WTC11 (cell line): Measurements from ENCODE around the gene C1S. TPM values are rescaled to one million over a fixed set of nuclear protein-coding genes. Genes with fewer than 3 reads are reported as not detected.

Experiments
- ATAC-seq: fragments of 200-7000 bp; cut with Tn5 transposase; 2 replicates; pipeline ENCODE4 v1.10.0; 2021; ENCODE audit warnings: mild to moderate bottlenecking, moderate library complexity
- CTCF ChIA-PET: fragments of 300-600 bp; sonication (Branson Sonifier 250); formaldehyde crosslinking; loops from one replicate; lab custom pipeline; 2021; ENCODE audit warnings: antibody characterized with exemption; lab: Charles Lee
- POLR2A ChIA-PET: fragments of 350-600 bp; sonication (Branson Sonifier 250); formaldehyde crosslinking; loops from one replicate; lab custom pipeline; 2021; ENCODE audit warnings: antibody characterized with exemption; lab: Charles Lee
- DNase-seq: peaks from one replicate; pipeline ENCODE4 v3.0.0; 2021; ENCODE audit warnings: low spot score
- H3K27ac Mint-ChIP-seq: 2 replicates; pipeline ENCODE4 v1.8.0; 2021; ENCODE audit warnings: mixed read lengths
- H3K27me3 Mint-ChIP-seq: 2 replicates; pipeline ENCODE4 v1.8.0; 2021; ENCODE audit warnings: low read depth, mild to moderate bottlenecking, moderate library complexity, mixed read lengths
- H3K36me3 Mint-ChIP-seq: 2 replicates; pipeline ENCODE4 v1.8.0; 2021; ENCODE audit warnings: mixed read lengths
- H3K4me1 Mint-ChIP-seq: 2 replicates; pipeline ENCODE4 v1.8.0; 2022; ENCODE audit warnings: mixed read lengths
- H3K4me3 Mint-ChIP-seq: 2 replicates; pipeline ENCODE4 v1.8.0; 2021; ENCODE audit warnings: mild to moderate bottlenecking, moderate library complexity, mixed read lengths
- H3K9me3 Mint-ChIP-seq: 2 replicates; pipeline ENCODE4 v1.8.0; 2021; ENCODE audit warnings: mixed read lengths
- CDX4 ChIP-seq: fragments of 250-450 bp; sonication (Bioruptor Pico); IDR thresholded peaks from 2 replicates; pipeline ENCODE4 v1.9.0; 2021; ENCODE audit warnings: moderate library complexity, mild to moderate bottlenecking, inconsistent platforms, borderline replicate concordance
- E2F1 ChIP-seq: sonication (generic); formaldehyde crosslinking; IDR thresholded peaks from 2 replicates; pipeline ENCODE4 v1.8.0; 2022; ENCODE audit warnings: mild to moderate bottlenecking, missing genetic modification reagents
- FOXP1 ChIP-seq: sonication (generic); formaldehyde crosslinking; IDR thresholded peaks from 2 replicates; pipeline ENCODE4 v1.8.0; 2022; ENCODE audit warnings: missing genetic modification reagents, mild to moderate bottlenecking, moderate library complexity, borderline replicate concordance
- GABPB1 ChIP-seq: sonication (generic); formaldehyde crosslinking; IDR thresholded peaks from 2 replicates; pipeline ENCODE4 v1.8.1; 2023; ENCODE audit warnings: mild to moderate bottlenecking, missing genetic modification reagents
- GTF2I ChIP-seq: fragments of 250-450 bp; sonication (Bioruptor Pico); conservative IDR thresholded peaks from 2 replicates; pipeline ENCODE4 v1.4.0; 2021; ENCODE audit warnings: mild to moderate bottlenecking
- KAT7 ChIP-seq: sonication (generic); formaldehyde crosslinking; IDR thresholded peaks from 2 replicates; pipeline ENCODE4 v1.8.1; 2023; ENCODE audit warnings: missing genetic modification reagents, mild to moderate bottlenecking, borderline replicate concordance
- NFATC4 ChIP-seq: fragments of 250-450 bp; sonication (Bioruptor Pico); IDR thresholded peaks from 2 replicates; pipeline ENCODE4 v1.9.0; 2021; ENCODE audit warnings: mild to moderate bottlenecking
- NFYB ChIP-seq: sonication (generic); formaldehyde crosslinking; conservative IDR thresholded peaks from 2 replicates; pipeline ENCODE4 v1.8.0; 2022; ENCODE audit warnings: low read depth, missing genetic modification reagents
- PRDM15 ChIP-seq: sonication (generic); formaldehyde crosslinking; IDR thresholded peaks from 2 replicates; pipeline ENCODE4 v1.8.0; 2022; ENCODE audit warnings: missing genetic modification reagents
- PRRX2 ChIP-seq: fragments of 250-450 bp; sonication (Bioruptor Pico); IDR thresholded peaks from 2 replicates; pipeline ENCODE4 v1.8.0; 2021; ENCODE audit warnings: mild to moderate bottlenecking
- SP1 ChIP-seq: sonication (generic); formaldehyde crosslinking; conservative IDR thresholded peaks from 2 replicates; pipeline ENCODE4 v1.8.1; 2022; ENCODE audit warnings: missing genetic modification reagents
- TCF7 ChIP-seq: sonication (generic); formaldehyde crosslinking; IDR thresholded peaks from 2 replicates; pipeline ENCODE4 v1.8.0; 2022; ENCODE audit warnings: mild to moderate bottlenecking, low read depth, missing genetic modification reagents, moderate library complexity
- TEAD1 ChIP-seq: sonication (generic); formaldehyde crosslinking; IDR thresholded peaks from 2 replicates; pipeline ENCODE4 v1.8.0; 2022; ENCODE audit warnings: mild to moderate bottlenecking, missing genetic modification reagents
- ZBTB43 ChIP-seq: sonication (generic); formaldehyde crosslinking; IDR thresholded peaks from 2 replicates; pipeline ENCODE4 v1.8.1; 2023; ENCODE audit warnings: mild to moderate bottlenecking, missing genetic modification reagents
- ZNF121 ChIP-seq: sonication (generic); formaldehyde crosslinking; IDR thresholded peaks from 2 replicates; pipeline ENCODE4 v1.8.0; 2023; ENCODE audit warnings: missing genetic modification reagents
- ZNF396 ChIP-seq: fragments of 250-450 bp; sonication (Bioruptor Pico); IDR thresholded peaks from 2 replicates; pipeline ENCODE4 v1.8.0; 2021; ENCODE audit warnings: mild to moderate bottlenecking, moderate library complexity, borderline replicate concordance
- total RNA-seq: library from RNA; stranded (reverse); gene quantifications from 3 replicates; pipeline ENCODE4 v1.2.3, GENCODE V29; 2021
- TF ChIP-seq, protein P1 (sequence below): fragments of 250-450 bp; sonication (Bioruptor Pico); IDR thresholded peaks from 2 replicates; pipeline ENCODE4 v1.8.0; 2021; ENCODE audit warnings: mild to moderate bottlenecking

C1S gene
- total RNA-seq, 1 experiment from 2014 or later, result 7.6 TPM

- Mint-ChIP-seq H3K36me3 (peaks cover 18% of the 10 kb centered on the region), H3K27me3 (no peaks in the 10 kb centered on the region), H3K4me1 (peaks cover 8% of the 10 kb centered on the region), H3K9me3 (peaks cover 12% of the 10 kb centered on the region), H3K27ac (peak overlapping the region; percentile 78), H3K4me3 (peak overlapping the region; percentile 89)
- ATAC-seq (peak; percentile 84), DNase-seq (peak; percentile 69)
- CTCF ChIA-PET, result interaction anchor here (0.6 to 3.6 kb wide), 44 partner anchors 9 to 307 kb away, joined by 3 to 63 read pairs (median 5); partner anchors contain the start of genes C12orf57, C1R, C1S and CLSTN3
- POLR2A ChIA-PET, result interaction anchor here (0.9 to 2.5 kb wide), 8 partner anchors 13 to 236 kb away, joined by 3 to 19 read pairs (median 6); partner anchors contain the start of genes C12orf57, C1S, RNU7-1 and SPSB2
- TF ChIP-seq PRDM15 (no peak), TCF7 (CRISPR knock-in tag) (peak; percentile 42; the same call in 1 of the 2 replicates), NFATC4 (CRISPR knock-in tag) (no peak), FOXP1 (CRISPR knock-in tag) (peak; percentile 74; the same call in 1 of the 2 replicates), PRRX2 (CRISPR knock-in tag) (no peak), GABPB1 (0 out of 2 replicates have a peak, but pooled peaks have one; percentile 48), NFYB (0 out of 2 replicates have a peak, but pooled peaks have one; percentile 32), SP1 (CRISPR knock-in tag) (0 out of 2 replicates have a peak, but pooled peaks have one; percentile 48), ZNF396 (CRISPR knock-in tag) (no peak), KAT7 (CRISPR knock-in tag) (peak; percentile 30; the same call in 1 of the 2 replicates), ZNF121 (peak; percentile 95), GTF2I (CRISPR knock-in tag) (0 out of 2 replicates have a peak, but pooled peaks have one; percentile 5), TEAD1 (CRISPR knock-in tag) (no peak), CDX4 (CRISPR knock-in tag) (no peak), ZBTB43 (CRISPR knock-in tag) (0 out of 2 replicates have a peak, but pooled peaks have one; percentile 53), E2F1 (CRISPR knock-in tag) (0 out of 2 replicates have a peak, but pooled peaks have one; percentile 38)
- TF ChIP-seq, protein P1, sequence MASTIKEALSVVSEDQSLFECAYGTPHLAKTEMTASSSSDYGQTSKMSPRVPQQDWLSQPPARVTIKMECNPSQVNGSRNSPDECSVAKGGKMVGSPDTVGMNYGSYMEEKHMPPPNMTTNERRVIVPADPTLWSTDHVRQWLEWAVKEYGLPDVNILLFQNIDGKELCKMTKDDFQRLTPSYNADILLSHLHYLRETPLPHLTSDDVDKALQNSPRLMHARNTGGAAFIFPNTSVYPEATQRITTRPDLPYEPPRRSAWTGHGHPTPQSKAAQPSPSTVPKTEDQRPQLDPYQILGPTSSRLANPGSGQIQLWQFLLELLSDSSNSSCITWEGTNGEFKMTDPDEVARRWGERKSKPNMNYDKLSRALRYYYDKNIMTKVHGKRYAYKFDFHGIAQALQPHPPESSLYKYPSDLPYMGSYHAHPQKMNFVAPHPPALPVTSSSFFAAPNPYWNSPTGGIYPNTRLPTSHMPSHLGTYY (CRISPR knock-in tag), result no peak
Measured at GRCh38 chr12:7108003-7108795, 47.7 kb downstream of the C1S start.
